GM12875 (cell line): Measurements from ENCODE around the gene WFDC9.
"Not testable (repeated sequence)": the region's sequence is repeated elsewhere in the genome, so short reads cannot be mapped to it uniquely, and the experiment has no call there.

Experiments
- H3K4me3 ChIP-seq: one replicate; pipeline ENCODE4 v1.5.1; 2011; ENCODE audit warnings: low read depth, low read length, control low read depth
- CTCF ChIP-seq: IDR thresholded peaks from 2 replicates; pipeline ENCODE4 v1.5.1; 2011; ENCODE audit warnings: low read depth, mild to moderate bottlenecking, control low read depth, inconsistent platforms, low read length, moderate library complexity, borderline replicate concordance; ENCODE audit not compliant: insufficient read depth

The WFDC9 gene

GRCh38 chr20:45646875-45647274, 15.8 kb upstream of the WFDC9 start:
- TF ChIP-seq CTCF, result no peak
- H3K4me3 ChIP-seq, result no peak overlapping the region

- not testable (repeated sequence) for H3K4me3 ChIP-seq
These were observed 14.8 kb upstream of the WFDC9 start for GRCh38 chr20:45645869-45646268.

- not testable (repeated sequence) for H3K4me3 ChIP-seq
These were observed 10.0 kb upstream of the WFDC9 start for GRCh38 chr20:45641076-45641475.

- no peak overlapping the region for H3K4me3 ChIP-seq
- TF ChIP-seq CTCF, result no peak
These were observed 8.6 kb upstream of the WFDC9 start for GRCh38 chr20:45639687-45640086.

GRCh38 chr20:45636513-45636912, 5.4 kb upstream of the WFDC9 start:
- no peak overlapping the region for H3K4me3 ChIP-seq
- no peak for TF ChIP-seq CTCF

- no peak for TF ChIP-seq CTCF
These were observed 713 bp downstream of the WFDC9 start for GRCh38 chr20:45630371-45630770.

GRCh38 chr20:45629496-45630100, 1.5 kb downstream of the WFDC9 start, which contains the start of gene WFDC10A:
Gene WFDC10A, plus strand, starts transcription at chr20:45629739. Its CDS starts 75 bp downstream, at chr20:45629814.
- no peak within 1 kb of the TSS for H3K4me3 ChIP-seq
- TF ChIP-seq CTCF, result peak; percentile 87

More at GRCh38 chr20:45630371-45630770, 713 bp downstream of the WFDC9 start:
- no peak overlapping the region for H3K4me3 ChIP-seq

GRCh38 chr20:45626540-45626939, 4.5 kb downstream of the WFDC9 start:
- no peak for TF ChIP-seq CTCF
- no peak overlapping the region for H3K4me3 ChIP-seq
